Karpas-422 (cell line): ENCODE measurements around the gene NRDC. TPM values are rescaled to one million over a fixed set of nuclear protein-coding genes. Genes with fewer than 3 reads are reported as not detected.

Experiments used
- DNase-seq: peaks from one replicate; pipeline ENCODE4 v3.0.0-alpha.2; 2015
- H2AFZ ChIP-seq: fragments of 200-600 bp; sonication (generic); 2 replicates; pipeline ENCODE4 v1.6.1; 2014; ENCODE audit warnings: antibody characterized with exemption, low read length, mixed read lengths
- H3K27ac ChIP-seq: fragments of 200-600 bp; sonication (generic); 2 replicates; pipeline ENCODE4 v1.5.1; 2014; ENCODE audit warnings: mild to moderate bottlenecking, low read length, moderate library complexity
- H3K27me3 ChIP-seq: fragments of 200-600 bp; sonication (generic); 2 replicates; pipeline ENCODE4 v1.6.1; 2014; ENCODE audit warnings: low read length, mixed read lengths
- H3K36me3 ChIP-seq: fragments of 200-600 bp; sonication (generic); 2 replicates; pipeline ENCODE4 v1.6.1; 2014; ENCODE audit warnings: low read length, mixed read lengths; ENCODE audit not compliant: insufficient read depth
- H3K4me1 ChIP-seq: fragments of 200-600 bp; sonication (generic); 2 replicates; pipeline ENCODE4 v1.6.1; 2014; ENCODE audit warnings: mild to moderate bottlenecking, low read length, mixed read lengths
- H3K4me2 ChIP-seq: fragments of 200-600 bp; sonication (generic); 2 replicates; pipeline ENCODE4 v1.6.1; 2014; ENCODE audit warnings: low read length, low read depth, mild to moderate bottlenecking; ENCODE audit not compliant: poor library complexity, severe bottlenecking
- H3K4me3 ChIP-seq: fragments of 200-600 bp; sonication (generic); 2 replicates; pipeline ENCODE4 v1.5.1; 2014; ENCODE audit warnings: mild to moderate bottlenecking, antibody characterized with exemption, low read length, mixed read lengths
- H3K79me2 ChIP-seq: fragments of 200-600 bp; sonication (generic); 2 replicates; pipeline ENCODE4 v1.6.1; 2014; ENCODE audit warnings: mild to moderate bottlenecking, low read length, mixed read lengths
- H3K9ac ChIP-seq: fragments of 200-600 bp; sonication (generic); 2 replicates; pipeline ENCODE4 v1.6.0; 2014; ENCODE audit warnings: low read length
- H3K9me2 ChIP-seq: fragments of 200-600 bp; sonication (generic), shearing (Covaris generic); replicated peaks from 2 replicates; pipeline ENCODE4 v1.6.0; 2014; ENCODE audit warnings: mild to moderate bottlenecking, low read length, moderate library complexity; ENCODE audit not compliant: insufficient read depth
- H3K9me3 ChIP-seq: fragments of 300-700, 200-600 bp; sonication (generic); 2 replicates; pipeline ENCODE4 v1.6.1; 2014; ENCODE audit warnings: low read length, mixed read lengths
- H4K20me1 ChIP-seq: fragments of 200-600 bp; sonication (generic); 2 replicates; pipeline ENCODE4 v1.6.1; 2014; ENCODE audit warnings: mild to moderate bottlenecking, antibody characterized with exemption, low read length, low read depth; ENCODE audit not compliant: insufficient read depth
- total RNA-seq: library from RNA; depleted of rRNA; stranded (reverse); fragments of >200 nt; shearing (Covaris generic); gene quantifications from 2 replicates; pipeline ENCODE4 v1.2.3, GENCODE V29; 2014; ENCODE audit warnings: low replicate concordance

NRDC gene
- total RNA-seq, 1 experiment from 2014 or later: 140 TPM

- Histone ChIP-seq H3K4me1 (no peaks in the 10 kb centered on the region), H3K27ac (no peak overlapping the region), H3K27me3 (no peaks in the 10 kb centered on the region), H3K9me3 (no peaks in the 10 kb centered on the region), H3K4me2 (no peak overlapping the region), H3K36me3 (peaks cover 13% of the 10 kb centered on the region), H3K4me3 (no peak overlapping the region), H4K20me1 (0 out of 2 replicates have a peak, but pooled peaks cover 4% of the 10 kb centered on the region), H3K79me2 (peaks cover 89% of the 10 kb centered on the region), H3K9me2 (no peaks in the 10 kb centered on the region), H2AFZ (no peak overlapping the region), H3K9ac (no peak overlapping the region)
- no peak for DNase-seq
These were observed 31.1 kb downstream of the NRDC start for GRCh38 chr1:51847294-51847920.

DNA sequence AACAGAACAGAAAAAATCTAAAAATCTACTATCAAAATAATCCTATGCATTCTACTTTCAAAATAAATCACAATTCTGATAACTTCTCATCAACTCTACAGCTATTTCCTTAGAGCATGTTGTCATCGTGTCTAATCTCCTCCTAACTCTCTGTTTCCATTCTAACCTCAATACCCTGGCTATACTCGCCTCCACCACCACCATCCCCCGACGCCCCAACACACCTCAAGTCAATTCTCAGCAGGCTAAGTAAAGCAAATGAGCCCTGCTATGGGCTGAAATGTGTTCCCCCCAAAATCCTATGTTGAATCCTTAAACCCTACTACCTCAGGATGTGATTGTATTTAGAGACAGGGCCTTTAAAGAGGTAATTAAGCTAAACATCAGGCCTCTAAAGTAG lies 34.6 kb downstream of the NRDC start:
- Histone ChIP-seq H3K79me2 (peaks cover 88% of the 10 kb centered on the region), H3K4me2 (no peak overlapping the region), H3K36me3 (peaks cover 18% of the 10 kb centered on the region; the same call in 1 of the 2 replicates), H4K20me1 (0 out of 2 replicates have a peak, but pooled peaks cover 4% of the 10 kb centered on the region), H3K27ac (no peak overlapping the region), H3K9me3 (no peaks in the 10 kb centered on the region), H3K4me1 (no peaks in the 10 kb centered on the region), H3K4me3 (no peak overlapping the region), H3K27me3 (no peaks in the 10 kb centered on the region), H3K9ac (no peak overlapping the region), H3K9me2 (no peaks in the 10 kb centered on the region), H2AFZ (no peak overlapping the region)
- no peak for DNase-seq

DNA sequence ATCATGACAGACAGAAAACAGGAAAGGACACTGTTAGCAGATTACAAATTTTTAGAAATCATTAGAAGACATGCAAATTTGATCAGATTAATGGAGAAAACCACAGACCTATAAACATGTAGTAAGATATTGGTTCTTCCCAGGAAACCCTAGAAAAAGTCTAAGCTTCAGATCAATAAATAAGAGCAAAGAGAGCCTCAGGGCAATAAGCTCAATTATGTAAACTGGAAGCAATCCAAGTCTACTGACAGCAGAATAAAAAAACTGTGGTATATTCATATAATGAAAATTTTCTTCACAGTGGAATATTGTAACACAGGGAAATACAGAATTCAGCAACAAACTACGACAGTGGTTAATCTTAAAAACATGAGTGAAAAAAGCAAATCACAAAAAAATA lies 36.3 kb downstream of the NRDC start:
- H3K4me1 ChIP-seq: no peaks in the 10 kb centered on the region
- H3K9me3 ChIP-seq: no peaks in the 10 kb centered on the region
- no peak for DNase-seq
- H3K9ac ChIP-seq: no peak overlapping the region
- no peaks in the 10 kb centered on the region for H3K27me3 ChIP-seq
- H3K4me3 ChIP-seq: no peak overlapping the region
- 0 out of 2 replicates have a peak, but pooled peaks cover 4% of the 10 kb centered on the region for H4K20me1 ChIP-seq
- H3K4me2 ChIP-seq: no peak overlapping the region
- H3K9me2 ChIP-seq: no peaks in the 10 kb centered on the region
- H3K36me3 ChIP-seq: peaks cover 30% of the 10 kb centered on the region; the same call in 1 of the 2 replicates
- peaks cover 83% of the 10 kb centered on the region for H3K79me2 ChIP-seq
- H2AFZ ChIP-seq: no peak overlapping the region
- H3K27ac ChIP-seq: no peak overlapping the region

GRCh38 chr1:51840743-51841461 lies 37.6 kb downstream of the NRDC start:
- no peak for DNase-seq
- peaks cover 38% of the 10 kb centered on the region for H3K36me3 ChIP-seq
- no peak overlapping the region for H3K4me3 ChIP-seq
- H2AFZ ChIP-seq: no peak overlapping the region
- no peaks in the 10 kb centered on the region for H3K27me3 ChIP-seq
- H3K9me3 ChIP-seq: no peaks in the 10 kb centered on the region
- 0 out of 2 replicates have a peak, but pooled peaks cover 4% of the 10 kb centered on the region for H4K20me1 ChIP-seq
- no peaks in the 10 kb centered on the region for H3K9me2 ChIP-seq
- H3K9ac ChIP-seq: no peak overlapping the region
- no peak overlapping the region for H3K27ac ChIP-seq
- H3K79me2 ChIP-seq: peaks cover 79% of the 10 kb centered on the region
- no peak overlapping the region for H3K4me2 ChIP-seq
- H3K4me1 ChIP-seq: no peaks in the 10 kb centered on the region

- Histone ChIP-seq H3K79me2 (peaks cover 76% of the 10 kb centered on the region), H4K20me1 (0 out of 2 replicates have a peak, but pooled peaks cover 4% of the 10 kb centered on the region), H3K9me3 (no peaks in the 10 kb centered on the region), H3K27ac (no peak overlapping the region), H3K27me3 (no peaks in the 10 kb centered on the region), H2AFZ (no peak overlapping the region), H3K4me3 (no peak overlapping the region), H3K9ac (no peak overlapping the region), H3K9me2 (no peaks in the 10 kb centered on the region), H3K4me1 (no peaks in the 10 kb centered on the region), H3K4me2 (no peak overlapping the region), H3K36me3 (peaks cover 45% of the 10 kb centered on the region)
- DNase-seq: no peak
These were observed 38.3 kb downstream of the NRDC start for GRCh38 chr1:51840182-51840581.

DNA sequence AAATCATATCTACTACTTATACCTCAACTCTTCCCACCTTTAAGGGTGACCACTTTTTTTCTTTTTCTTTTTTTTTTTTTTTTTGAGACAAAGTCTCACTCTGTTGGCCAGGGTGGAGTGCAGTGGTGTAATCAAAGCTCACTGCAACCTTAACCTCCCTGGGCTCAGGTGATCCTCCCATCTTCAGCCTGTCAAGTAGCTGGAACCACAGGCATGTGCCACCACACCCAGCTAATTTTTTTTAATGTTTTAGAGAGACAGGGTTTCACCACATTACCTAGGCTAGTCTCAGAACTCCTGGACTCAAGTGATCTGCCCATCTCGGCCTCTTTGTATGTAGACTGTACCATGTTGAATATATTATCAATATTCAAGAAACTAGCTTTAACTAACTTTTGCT lies 39.4 kb downstream of the NRDC start:
- Histone ChIP-seq H4K20me1 (0 out of 2 replicates have a peak, but pooled peaks cover 2% of the 10 kb centered on the region), H3K36me3 (peaks cover 48% of the 10 kb centered on the region), H3K4me1 (no peaks in the 10 kb centered on the region), H3K9me3 (no peaks in the 10 kb centered on the region), H2AFZ (no peak overlapping the region), H3K9me2 (no peaks in the 10 kb centered on the region), H3K27ac (no peak overlapping the region), H3K4me3 (no peak overlapping the region), H3K4me2 (no peak overlapping the region), H3K79me2 (peaks cover 71% of the 10 kb centered on the region), H3K9ac (no peak overlapping the region), H3K27me3 (no peaks in the 10 kb centered on the region)
- DNase-seq: no peak

- no peak overlapping the region for H3K4me3 ChIP-seq
These were observed 41.3 kb downstream of the NRDC start for GRCh38 chr1:51837243-51837642.

GRCh38 chr1:51833700-51834099 lies 44.8 kb downstream of the NRDC start:
- Histone ChIP-seq H3K4me3 (no peak overlapping the region), H2AFZ (no peak overlapping the region), H3K9me2 (no peaks in the 10 kb centered on the region), H3K4me2 (no peak overlapping the region), H3K36me3 (peaks cover 70% of the 10 kb centered on the region), H3K79me2 (peaks cover 42% of the 10 kb centered on the region), H3K27me3 (no peaks in the 10 kb centered on the region), H3K4me1 (no peaks in the 10 kb centered on the region), H3K9ac (no peak overlapping the region), H4K20me1 (no peaks in the 10 kb centered on the region), H3K27ac (no peak overlapping the region), H3K9me3 (no peaks in the 10 kb centered on the region)
- DNase-seq: no peak

More at GRCh38 chr1:51837243-51837642, 41.3 kb downstream of the NRDC start:
- DNase-seq: no peak
- H2AFZ ChIP-seq: no peak overlapping the region
- no peak overlapping the region for H3K27ac ChIP-seq
- H3K9ac ChIP-seq: no peak overlapping the region
- H3K79me2 ChIP-seq: peaks cover 62% of the 10 kb centered on the region
- peaks cover 66% of the 10 kb centered on the region for H3K36me3 ChIP-seq
- H3K9me3 ChIP-seq: no peaks in the 10 kb centered on the region
- H4K20me1 ChIP-seq: no peaks in the 10 kb centered on the region
- H3K27me3 ChIP-seq: no peaks in the 10 kb centered on the region
- no peaks in the 10 kb centered on the region for H3K9me2 ChIP-seq
- H3K4me1 ChIP-seq: no peaks in the 10 kb centered on the region
- H3K4me2 ChIP-seq: no peak overlapping the region
